GM10266 (cell line): ENCODE data around the gene MAFG.

ENCODE experiments used
- DNase-seq: peaks from one replicate; pipeline ENCODE4 v3.0.0; 2012; ENCODE audit errors: extremely low spot score
- TF ChIP-seq, protein P1 (sequence below): IDR thresholded peaks from 2 replicates; pipeline ENCODE4 v1.5.1; 2012; ENCODE audit warnings: mild to moderate bottlenecking, low read depth; ENCODE audit not compliant: control insufficient read depth, insufficient read depth; ENCODE audit errors: missing control alignments

Gene MAFG

DNA sequence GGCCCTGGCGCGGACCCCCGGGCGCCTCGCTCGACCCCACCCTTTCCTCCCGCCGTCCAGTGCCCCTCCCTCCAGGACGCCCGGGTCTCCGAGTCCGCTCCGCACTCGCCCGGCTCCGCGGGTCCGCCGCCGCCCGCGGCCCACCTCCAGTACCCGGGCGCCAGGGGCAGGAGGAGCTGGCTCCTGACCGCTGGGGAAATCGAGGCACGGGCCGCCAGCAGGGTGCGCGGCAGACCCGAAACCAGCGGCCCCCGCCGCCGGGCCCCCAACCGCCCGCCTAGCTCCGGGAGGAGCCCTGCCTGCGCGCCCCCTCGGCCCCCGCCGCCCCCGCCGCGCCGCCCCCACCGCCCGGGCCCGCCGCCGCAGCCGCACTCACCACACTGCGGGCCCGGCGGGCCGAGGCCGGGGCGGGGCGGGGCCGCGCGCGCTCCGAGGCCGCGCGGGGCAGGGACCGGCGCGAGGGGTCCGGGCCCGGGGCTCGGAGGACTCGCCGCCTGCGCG is 333 bp downstream of the MAFG start:
- DNase-seq: peak; percentile 70
- TF ChIP-seq, protein P1, sequence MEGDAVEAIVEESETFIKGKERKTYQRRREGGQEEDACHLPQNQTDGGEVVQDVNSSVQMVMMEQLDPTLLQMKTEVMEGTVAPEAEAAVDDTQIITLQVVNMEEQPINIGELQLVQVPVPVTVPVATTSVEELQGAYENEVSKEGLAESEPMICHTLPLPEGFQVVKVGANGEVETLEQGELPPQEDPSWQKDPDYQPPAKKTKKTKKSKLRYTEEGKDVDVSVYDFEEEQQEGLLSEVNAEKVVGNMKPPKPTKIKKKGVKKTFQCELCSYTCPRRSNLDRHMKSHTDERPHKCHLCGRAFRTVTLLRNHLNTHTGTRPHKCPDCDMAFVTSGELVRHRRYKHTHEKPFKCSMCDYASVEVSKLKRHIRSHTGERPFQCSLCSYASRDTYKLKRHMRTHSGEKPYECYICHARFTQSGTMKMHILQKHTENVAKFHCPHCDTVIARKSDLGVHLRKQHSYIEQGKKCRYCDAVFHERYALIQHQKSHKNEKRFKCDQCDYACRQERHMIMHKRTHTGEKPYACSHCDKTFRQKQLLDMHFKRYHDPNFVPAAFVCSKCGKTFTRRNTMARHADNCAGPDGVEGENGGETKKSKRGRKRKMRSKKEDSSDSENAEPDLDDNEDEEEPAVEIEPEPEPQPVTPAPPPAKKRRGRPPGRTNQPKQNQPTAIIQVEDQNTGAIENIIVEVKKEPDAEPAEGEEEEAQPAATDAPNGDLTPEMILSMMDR: peak; percentile 18

- peak; percentile 85 for DNase-seq
- TF ChIP-seq, protein P1: no peak
These were observed 934 bp downstream of the MAFG start for GRCh38 chr17:81926451-81927151.

- DNase-seq: no peak
- TF ChIP-seq, protein P1: no peak
These were observed 1.6 kb downstream of the MAFG start for GRCh38 chr17:81925860-81926450.

GRCh38 chr17:81924557-81925532 is 2.7 kb downstream of the MAFG start:
- TF ChIP-seq, protein P1: no peak
- no peak for DNase-seq

GRCh38 chr17:81923302-81924260 is 4.0 kb downstream of the MAFG start:
- TF ChIP-seq, protein P1: no peak
- no peak for DNase-seq

DNA sequence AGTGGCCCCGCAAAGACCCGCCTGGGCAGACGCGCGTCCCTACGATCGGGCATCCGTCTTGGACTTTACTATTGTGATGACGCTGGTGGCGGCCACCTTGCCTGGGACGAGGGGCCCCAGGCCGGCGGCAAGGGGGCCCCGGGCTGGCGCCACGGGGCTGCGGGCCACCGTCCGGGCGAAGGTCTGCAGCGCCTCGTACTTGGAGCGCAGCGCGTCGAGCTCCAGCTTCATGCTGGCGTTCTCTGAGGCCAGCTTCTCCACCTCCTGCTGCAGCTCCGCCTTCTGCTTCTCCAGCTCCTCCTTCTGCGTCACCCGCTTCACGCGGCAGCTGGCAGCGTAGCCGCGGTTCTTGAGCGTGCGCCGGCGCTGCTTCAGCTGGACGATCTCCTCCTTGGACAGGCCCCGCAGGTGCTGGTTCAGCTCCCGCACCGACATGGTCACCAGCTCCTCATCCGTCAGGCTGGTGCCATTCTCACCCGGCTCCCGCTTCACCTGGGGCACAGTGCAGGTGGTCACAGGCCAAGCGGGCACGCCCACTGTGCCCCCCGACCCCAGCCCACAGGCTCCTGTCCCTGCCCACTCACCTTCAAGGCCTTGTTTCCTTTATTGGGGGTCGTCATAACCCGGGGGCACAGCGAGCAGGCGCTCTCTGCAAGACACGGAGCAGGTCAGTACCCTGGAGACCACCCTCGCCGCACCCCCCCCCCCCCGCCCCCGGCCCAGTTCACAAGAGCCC is 4.8 kb downstream of the MAFG start:
- TF ChIP-seq, protein P1: no peak
- DNase-seq: no peak
